WERI-Rb-1 (cell line): ENCODE results near the gene KSR1.

ENCODE experiments used
- DNase-seq: peaks from one replicate; pipeline ENCODE4 v3.0.0-alpha.2; 2020
- H3K27ac ChIP-seq: fragments of 250-450 bp; sonication (Bioruptor Pico); 2 replicates; pipeline ENCODE4 v1.5.1; 2020; ENCODE audit warnings: mild to moderate bottlenecking, moderate library complexity
- H3K27me3 ChIP-seq: fragments of 250-450 bp; sonication (Bioruptor Pico); 2 replicates; pipeline ENCODE4 v1.5.1; 2021; ENCODE audit warnings: mild to moderate bottlenecking, low read depth, moderate library complexity; ENCODE audit not compliant: insufficient read depth, severe bottlenecking
- H3K36me3 ChIP-seq: fragments of 250-450 bp; sonication (Bioruptor Pico); 2 replicates; pipeline ENCODE4 v1.5.1; 2020; ENCODE audit warnings: mild to moderate bottlenecking, moderate library complexity
- H3K4me3 ChIP-seq: 2 replicates; pipeline ENCODE4 v1.5.1; 2011; ENCODE audit warnings: low read depth, mild to moderate bottlenecking, control low read depth, low read length
- H3K9me3 ChIP-seq: fragments of 250-450 bp; sonication (Bioruptor Pico); 2 replicates; pipeline ENCODE4 v1.5.1; 2021; ENCODE audit warnings: mild to moderate bottlenecking, moderate library complexity; ENCODE audit not compliant: severe bottlenecking
- CTCF ChIP-seq: IDR thresholded peaks from 2 replicates; pipeline ENCODE4 v1.5.1; 2011; ENCODE audit warnings: low read depth, mild to moderate bottlenecking, control low read depth, inconsistent platforms, low read length

The KSR1 gene

GRCh38 chr17:27535975-27536374, 79.7 kb downstream of the KSR1 start:
- H3K36me3 ChIP-seq = no peaks in the 10 kb centered on the region
- no peak for DNase-seq
- no peak overlapping the region for H3K27ac ChIP-seq
- TF ChIP-seq CTCF = no peak
- no peaks in the 10 kb centered on the region for H3K9me3 ChIP-seq
- no peaks in the 10 kb centered on the region for H3K27me3 ChIP-seq
- H3K4me3 ChIP-seq = no peak overlapping the region

GRCh38 chr17:27536781-27537180, 80.5 kb downstream of the KSR1 start:
- no peak for TF ChIP-seq CTCF
- Histone ChIP-seq H3K36me3 (no peaks in the 10 kb centered on the region), H3K4me3 (no peak overlapping the region), H3K9me3 (no peaks in the 10 kb centered on the region), H3K27ac (no peak overlapping the region), H3K27me3 (no peaks in the 10 kb centered on the region)
- no peak for DNase-seq

GRCh38 chr17:27538156-27538955, 82.1 kb downstream of the KSR1 start:
- TF ChIP-seq CTCF = no peak
- Histone ChIP-seq H3K4me3 (no peak overlapping the region), H3K27ac (no peak overlapping the region), H3K9me3 (no peaks in the 10 kb centered on the region), H3K36me3 (no peaks in the 10 kb centered on the region), H3K27me3 (no peaks in the 10 kb centered on the region)
- no peak for DNase-seq

- Histone ChIP-seq H3K9me3 (no peaks in the 10 kb centered on the region), H3K36me3 (no peaks in the 10 kb centered on the region), H3K27me3 (no peaks in the 10 kb centered on the region), H3K4me3 (no peak overlapping the region), H3K27ac (no peak overlapping the region)
- no peak for DNase-seq
- TF ChIP-seq CTCF = no peak
Measured at GRCh38 chr17:27539152-27539551, 82.9 kb downstream of the KSR1 start.

GRCh38 chr17:27539794-27540317, 83.6 kb downstream of the KSR1 start:
- Histone ChIP-seq H3K36me3 (no peaks in the 10 kb centered on the region), H3K9me3 (no peaks in the 10 kb centered on the region), H3K27ac (no peak overlapping the region), H3K4me3 (no peak overlapping the region), H3K27me3 (no peaks in the 10 kb centered on the region)
- DNase-seq = no peak
- no peak for TF ChIP-seq CTCF
